Coronary artery (tissue), 2 donors: ENCODE results near the gene CRKL.

Experiments used
- DNase-seq: peaks from one replicate; pipeline ENCODE4 v3.0.0-alpha.2; 2017; ENCODE audit warnings: low spot score
- H3K27ac ChIP-seq, 2 donors: fragments of 200-600 bp; sonication (generic); one replicate each; pipeline ENCODE4 v1.5.1; 2016 to 2019
- H3K4me3 ChIP-seq: fragments of 200-600 bp; sonication (generic); 2 replicates; pipeline ENCODE4 v1.5.1; 2016; ENCODE audit warnings: mild to moderate bottlenecking, moderate library complexity
- CTCF ChIP-seq: fragments of 200-600 bp; sonication (generic); IDR thresholded peaks from one replicate; pipeline ENCODE4 v1.5.1; 2019; ENCODE audit warnings: antibody characterized with exemption

Gene CRKL

GRCh38 chr22:20912494-20912893 lies 4.7 kb upstream of the CRKL start:
- H3K4me3 ChIP-seq = no peak overlapping the region
- no peak for TF ChIP-seq CTCF
- no peak overlapping the region for H3K27ac ChIP-seq
- DNase-seq = no peak

- no peak for TF ChIP-seq CTCF
- Histone ChIP-seq H3K27ac (peak overlapping the region in 1 of 2 donors; percentile 13), H3K4me3 (peak overlapping the region; percentile 94)
- no peak for DNase-seq
These were observed 1.5 kb downstream of the CRKL start for GRCh38 chr22:20918663-20919218.

GRCh38 chr22:20919718-20920117 lies 2.5 kb downstream of the CRKL start:
- no peak overlapping the region for H3K27ac ChIP-seq
- peak overlapping the region; percentile 94 for H3K4me3 ChIP-seq
- TF ChIP-seq CTCF = no peak
- DNase-seq = no peak

GRCh38 chr22:20920881-20921203 lies 3.6 kb downstream of the CRKL start:
- H3K4me3 ChIP-seq = peak overlapping the region; percentile 94
- no peak for TF ChIP-seq CTCF
- no peak for DNase-seq
- no peak overlapping the region for H3K27ac ChIP-seq

- TF ChIP-seq CTCF = no peak
- Histone ChIP-seq H3K27ac (no peak overlapping the region), H3K4me3 (no peak overlapping the region)
- no peak for DNase-seq
These were observed 5.0 kb downstream of the CRKL start for GRCh38 chr22:20922141-20922751.

- no peak for DNase-seq
- no peak for TF ChIP-seq CTCF
- H3K27ac ChIP-seq = no peak overlapping the region
- H3K4me3 ChIP-seq = no peak overlapping the region
These were observed 9.0 kb downstream of the CRKL start for GRCh38 chr22:20926243-20926642.

- Histone ChIP-seq H3K4me3 (no peak overlapping the region), H3K27ac (no peak overlapping the region)
- no peak for DNase-seq
- TF ChIP-seq CTCF = no peak
These were observed 10.8 kb downstream of the CRKL start for GRCh38 chr22:20927940-20928572.
